Chondrocyte (in vitro differentiated cells): Measurements from ENCODE around the gene BMF. TPM values are rescaled to one million over a fixed set of nuclear protein-coding genes. Genes with fewer than 3 reads are reported as not detected.

Experiments used
- DNase-seq: peaks from one replicate; pipeline ENCODE4 v3.0.0; 2021; ENCODE audit warnings: mixed read lengths, low spot score
- H3K27ac Mint-ChIP-seq: one replicate; pipeline ENCODE4 v1.8.0; 2021; ENCODE audit warnings: mild to moderate bottlenecking, moderate library complexity, mixed read lengths; ENCODE audit not compliant: unreplicated experiment
- H3K27me3 Mint-ChIP-seq: 2 replicates; pipeline ENCODE4 v1.8.0; 2021; ENCODE audit warnings: low read depth, mixed read lengths
- H3K36me3 Mint-ChIP-seq: 2 replicates; pipeline ENCODE4 v1.8.0; 2021; ENCODE audit warnings: low read depth, mixed read lengths
- H3K4me1 Mint-ChIP-seq: 2 replicates; pipeline ENCODE4 v1.8.0; 2021; ENCODE audit warnings: low read depth, mild to moderate bottlenecking, mixed read lengths
- H3K4me3 Mint-ChIP-seq: one replicate; pipeline ENCODE4 v1.8.0; 2021; ENCODE audit warnings: mild to moderate bottlenecking, moderate library complexity, mixed read lengths; ENCODE audit not compliant: unreplicated experiment
- H3K9me3 Mint-ChIP-seq: 2 replicates; pipeline ENCODE4 v1.8.0; 2021; ENCODE audit warnings: low read depth, mixed read lengths
- CTCF ChIP-seq: fragments of 200-600 bp; sonication (generic); IDR thresholded peaks from 2 replicates; pipeline ENCODE4 v1.5.0; 2021; ENCODE audit warnings: antibody characterized with exemption, mild to moderate bottlenecking, moderate library complexity
- total RNA-seq: library from RNA; stranded (reverse); gene quantifications from 3 replicates; pipeline ENCODE4 v1.2.1, GENCODE V29; 2021

The BMF gene
- total RNA-seq, 1 donor from 2014 or later: 17.9 TPM

- no peak for DNase-seq
- no peak overlapping the region for H3K27ac Mint-ChIP-seq
- no peaks in the 10 kb centered on the region for H3K36me3 Mint-ChIP-seq
These were observed 3.2 kb upstream of the BMF start for GRCh38 chr15:40111888-40112287.

GRCh38 chr15:40110866-40111550 is 2.3 kb upstream of the BMF start:
- no peak for TF ChIP-seq CTCF
- H3K4me1 Mint-ChIP-seq: peaks cover 40% of the 10 kb centered on the region
- no peaks in the 10 kb centered on the region for H3K36me3 Mint-ChIP-seq
- peaks cover 5% of the 10 kb centered on the region for H3K27me3 Mint-ChIP-seq
- no peak overlapping the region for H3K27ac Mint-ChIP-seq
- DNase-seq: no peak
- H3K4me3 Mint-ChIP-seq: no peak overlapping the region
- no peaks in the 10 kb centered on the region for H3K9me3 Mint-ChIP-seq

More at GRCh38 chr15:40111888-40112287, 3.2 kb upstream of the BMF start:
- no peak overlapping the region for H3K4me3 Mint-ChIP-seq
- no peaks in the 10 kb centered on the region for H3K9me3 Mint-ChIP-seq
- TF ChIP-seq CTCF: no peak
- H3K27me3 Mint-ChIP-seq: peaks cover 5% of the 10 kb centered on the region
- H3K4me1 Mint-ChIP-seq: peaks cover 31% of the 10 kb centered on the region

GRCh38 chr15:40108061-40108854 is 421 bp downstream of the BMF start:
- H3K27me3 Mint-ChIP-seq: peaks cover 3% of the 10 kb centered on the region
- H3K4me1 Mint-ChIP-seq: peaks cover 57% of the 10 kb centered on the region

GRCh38 chr15:40106203-40107161 is 2.2 kb downstream of the BMF start:
- Mint-ChIP-seq H3K27me3 (no peaks in the 10 kb centered on the region), H3K27ac (no peak overlapping the region), H3K36me3 (peaks cover 2% of the 10 kb centered on the region), H3K4me3 (peak overlapping the region; percentile 91), H3K9me3 (no peaks in the 10 kb centered on the region), H3K4me1 (peaks cover 74% of the 10 kb centered on the region)
- TF ChIP-seq CTCF: no peak
- no peak for DNase-seq

More at GRCh38 chr15:40108061-40108854, 421 bp downstream of the BMF start:
- no peak for TF ChIP-seq CTCF
- H3K9me3 Mint-ChIP-seq: no peaks in the 10 kb centered on the region
- peak overlapping the region; percentile 91 for H3K4me3 Mint-ChIP-seq
- DNase-seq: no peak
- H3K36me3 Mint-ChIP-seq: no peaks in the 10 kb centered on the region
- peak overlapping the region; percentile 85 for H3K27ac Mint-ChIP-seq
